ENCODE measurements around the gene TMEM212. TPM values are rescaled to one million over a fixed set of nuclear protein-coding genes. Genes with fewer than 3 reads are reported as not detected.

The TMEM212 gene
- total RNA-seq, 5 donors from 2014 or later (not counting 1 experiment from before 2014, with no cell fraction given), result not detected

GRCh38 chr3:171879472-171879871 is 36.3 kb downstream of the TMEM212 start:
- no peaks in the 10 kb centered on the region for H3K36me3 Mint-ChIP-seq
- no peaks in the 10 kb centered on the region for H3K4me1 ChIP-seq (ENCODE audit: control insufficient read depth in 1 of 2, extremely low read depth in 1 of 2, insufficient read depth in 2 of 2, low read length in 2 of 2)
- H3K27me3 Mint-ChIP-seq, result peaks cover 16 to 19% of the 10 kb centered on the region in 2 donors
- ChIA-PET POLR2A (no interaction called here), CTCF (interaction anchor here in 1 of 2 donors (0.6 kb wide), 1 partner anchor 475 kb away, joined by 3 read pairs; no protein-coding TSS in a partner anchor)
- H3K36me3 ChIP-seq (ENCODE audit: control insufficient read depth in 2 of 2, extremely low read depth in 1 of 2, insufficient read depth in 1 of 2, low read length in 1 of 2), result no peaks in the 10 kb centered on the region
- no peaks in the 10 kb centered on the region for H3K4me1 Mint-ChIP-seq
- H3K4me3 Mint-ChIP-seq, result no peak overlapping the region
- no peak overlapping the region for H3K27ac Mint-ChIP-seq
- no peak overlapping the region for H3K4me3 ChIP-seq (ENCODE audit: control insufficient read depth in 1 of 2, extremely low read depth in 1 of 2, low read length in 1 of 2)
- H3K27ac ChIP-seq (ENCODE audit: low read length), result no peak overlapping the region
- peaks cover 0 to 5% of the 10 kb centered on the region in 2 experiments for H3K27me3 ChIP-seq (replicated peaks in 1 of 2; ENCODE audit: control insufficient read depth in 2 of 2, extremely low read depth in 1 of 2, insufficient read depth in 2 of 2, low read length in 1 of 2)
- no peaks in the 10 kb centered on the region for H3K9me3 ChIP-seq
- H3K9me3 Mint-ChIP-seq, result no peaks in the 10 kb centered on the region
- ATAC-seq (replicated peaks in 1 of 4) (no peak), DNase-seq (no peak)
- 86% methylated on average over 2 of the region's 3 CpGs for WGBS (ENCODE audit: insufficient coverage)

- H3K9me3 Mint-ChIP-seq, result no peaks in the 10 kb centered on the region
- no peaks in the 10 kb centered on the region for H3K36me3 ChIP-seq (ENCODE audit: control insufficient read depth in 2 of 2, extremely low read depth in 1 of 2, insufficient read depth in 1 of 2, low read length in 1 of 2)
- H3K27me3 Mint-ChIP-seq, result peaks cover 16 to 19% of the 10 kb centered on the region in 2 donors
- WGBS (ENCODE audit: insufficient coverage), result no CpG with 5 or more reads among the region's 4 CpGs
- H3K4me1 ChIP-seq (ENCODE audit: control insufficient read depth in 1 of 2, extremely low read depth in 1 of 2, insufficient read depth in 2 of 2, low read length in 2 of 2), result no peaks in the 10 kb centered on the region
- no peak overlapping the region for H3K27ac Mint-ChIP-seq
- DNase-seq, result no peak
- no peak overlapping the region for H3K4me3 Mint-ChIP-seq
- ChIA-PET POLR2A (no interaction called here), CTCF (interaction anchor here in 1 of 2 donors (0.6 kb wide), 1 partner anchor 474 kb away, joined by 3 read pairs; no protein-coding TSS in a partner anchor)
- H3K36me3 Mint-ChIP-seq, result no peaks in the 10 kb centered on the region
- H3K27ac ChIP-seq (ENCODE audit: low read length), result no peak overlapping the region
- peaks cover 0 to 5% of the 10 kb centered on the region in 2 experiments for H3K27me3 ChIP-seq (replicated peaks in 1 of 2; ENCODE audit: control insufficient read depth in 2 of 2, extremely low read depth in 1 of 2, insufficient read depth in 2 of 2, low read length in 1 of 2)
- H3K4me1 Mint-ChIP-seq, result no peaks in the 10 kb centered on the region
- no peak overlapping the region for H3K4me3 ChIP-seq (ENCODE audit: control insufficient read depth in 1 of 2, extremely low read depth in 1 of 2, low read length in 1 of 2)
- H3K9me3 ChIP-seq, result no peaks in the 10 kb centered on the region
- ATAC-seq (replicated peaks in 1 of 4), result no peak
Observed at GRCh38 chr3:171880101-171880870, 37.1 kb downstream of the TMEM212 start.

GRCh38 chr3:171881251-171881650 is 38.1 kb downstream of the TMEM212 start:
- no peaks in the 10 kb centered on the region for H3K9me3 ChIP-seq
- no peak overlapping the region for H3K4me3 ChIP-seq (ENCODE audit: control insufficient read depth in 1 of 2, extremely low read depth in 1 of 2, low read length in 1 of 2)
- H3K27ac ChIP-seq (ENCODE audit: low read length), result no peak overlapping the region
- H3K27ac Mint-ChIP-seq, result no peak overlapping the region
- H3K4me1 ChIP-seq (ENCODE audit: control insufficient read depth in 1 of 2, extremely low read depth in 1 of 2, insufficient read depth in 2 of 2, low read length in 2 of 2), result no peaks in the 10 kb centered on the region
- DNase-seq (no peak), ATAC-seq (replicated peaks in 1 of 4) (no peak)
- no peak overlapping the region for H3K4me3 Mint-ChIP-seq
- ChIA-PET POLR2A (no interaction called here), CTCF (no interaction called here)
- H3K4me1 Mint-ChIP-seq, result no peaks in the 10 kb centered on the region
- no peaks in the 10 kb centered on the region for H3K36me3 ChIP-seq (ENCODE audit: control insufficient read depth in 2 of 2, extremely low read depth in 1 of 2, insufficient read depth in 1 of 2, low read length in 1 of 2)
- 100% methylated on average over 2 of the region's 3 CpGs for WGBS (ENCODE audit: insufficient coverage)
- H3K27me3 Mint-ChIP-seq, result peaks cover 11 to 16% of the 10 kb centered on the region in 2 donors
- no peaks in the 10 kb centered on the region for H3K36me3 Mint-ChIP-seq
- no peaks in the 10 kb centered on the region for H3K27me3 ChIP-seq (replicated peaks in 1 of 2; ENCODE audit: control insufficient read depth in 2 of 2, extremely low read depth in 1 of 2, insufficient read depth in 2 of 2, low read length in 1 of 2)
- no peaks in the 10 kb centered on the region for H3K9me3 Mint-ChIP-seq

GRCh38 chr3:171883257-171883892 is 40.2 kb downstream of the TMEM212 start:
- Mint-ChIP-seq H3K36me3 (no peaks in the 10 kb centered on the region), H3K4me1 (no peaks in the 10 kb centered on the region), H3K4me3 (no peak overlapping the region), H3K27me3 (peaks cover 3 to 8% of the 10 kb centered on the region in 2 donors), H3K27ac (no peak overlapping the region), H3K9me3 (no peaks in the 10 kb centered on the region)
- Histone ChIP-seq H3K4me3 (ENCODE audit: control insufficient read depth in 1 of 2, extremely low read depth in 1 of 2, low read length in 1 of 2) (no peak overlapping the region), H3K4me1 (ENCODE audit: control insufficient read depth in 1 of 2, extremely low read depth in 1 of 2, insufficient read depth in 2 of 2, low read length in 2 of 2) (no peaks in the 10 kb centered on the region), H3K36me3 (ENCODE audit: control insufficient read depth in 2 of 2, extremely low read depth in 1 of 2, insufficient read depth in 1 of 2, low read length in 1 of 2) (no peaks in the 10 kb centered on the region), H3K27me3 (replicated peaks in 1 of 2; ENCODE audit: control insufficient read depth in 2 of 2, extremely low read depth in 1 of 2, insufficient read depth in 2 of 2, low read length in 1 of 2) (no peaks in the 10 kb centered on the region), H3K9me3 (no peaks in the 10 kb centered on the region), H3K27ac (ENCODE audit: low read length) (no peak overlapping the region)
- ATAC-seq (replicated peaks in 1 of 4), result no peak
- no peak for DNase-seq
- POLR2A ChIA-PET, result no interaction called here
- CTCF ChIA-PET, result no interaction called here
- no CpG with 5 or more reads among the region's 3 CpGs for WGBS (ENCODE audit: insufficient coverage)

- no peak overlapping the region for H3K4me3 Mint-ChIP-seq
- Histone ChIP-seq H3K27ac (ENCODE audit: low read length) (no peak overlapping the region), H3K4me3 (ENCODE audit: control insufficient read depth in 1 of 2, extremely low read depth in 1 of 2, low read length in 1 of 2) (no peak overlapping the region), H3K9me3 (no peaks in the 10 kb centered on the region), H3K36me3 (ENCODE audit: control insufficient read depth in 2 of 2, extremely low read depth in 1 of 2, insufficient read depth in 1 of 2, low read length in 1 of 2) (no peaks in the 10 kb centered on the region), H3K4me1 (ENCODE audit: control insufficient read depth in 1 of 2, extremely low read depth in 1 of 2, insufficient read depth in 2 of 2, low read length in 2 of 2) (no peaks in the 10 kb centered on the region), H3K27me3 (replicated peaks in 1 of 2; ENCODE audit: control insufficient read depth in 2 of 2, extremely low read depth in 1 of 2, insufficient read depth in 2 of 2, low read length in 1 of 2) (no peaks in the 10 kb centered on the region)
- WGBS (ENCODE audit: insufficient coverage), result 43% methylated on average over 1 of the region's 6 CpGs
- CTCF ChIA-PET, result interaction anchor here in 1 of 2 donors (0.6 kb wide), 1 partner anchor 25 kb away, joined by 3 read pairs; no protein-coding TSS in a partner anchor
- H3K36me3 Mint-ChIP-seq, result no peaks in the 10 kb centered on the region
- no peak for ATAC-seq (replicated peaks in 1 of 4)
- DNase-seq, result no peak
- H3K9me3 Mint-ChIP-seq, result no peaks in the 10 kb centered on the region
- no peak overlapping the region for H3K27ac Mint-ChIP-seq
- POLR2A ChIA-PET, result interaction anchor here in 1 of 2 donors (0.7 kb wide), 1 partner anchor 1138 kb away, joined by 4 read pairs; no protein-coding TSS in a partner anchor
- H3K27me3 Mint-ChIP-seq, result peaks cover 2 to 5% of the 10 kb centered on the region in 2 donors
- H3K4me1 Mint-ChIP-seq, result no peaks in the 10 kb centered on the region
Observed at GRCh38 chr3:171883893-171884279, 40.7 kb downstream of the TMEM212 start.

- H3K4me1 ChIP-seq (ENCODE audit: control insufficient read depth in 1 of 2, extremely low read depth in 1 of 2, insufficient read depth in 2 of 2, low read length in 2 of 2), result no peaks in the 10 kb centered on the region
- H3K36me3 ChIP-seq (ENCODE audit: control insufficient read depth in 2 of 2, extremely low read depth in 1 of 2, insufficient read depth in 1 of 2, low read length in 1 of 2), result no peaks in the 10 kb centered on the region
- Mint-ChIP-seq H3K4me3 (no peak overlapping the region), H3K4me1 (no peaks in the 10 kb centered on the region), H3K27me3 (peaks cover 0 to 4% of the 10 kb centered on the region in 2 donors), H3K9me3 (no peaks in the 10 kb centered on the region), H3K27ac (no peak overlapping the region), H3K36me3 (no peaks in the 10 kb centered on the region)
- DNase-seq (no peak), ATAC-seq (replicated peaks in 1 of 4) (no peak)
- no peaks in the 10 kb centered on the region for H3K27me3 ChIP-seq (replicated peaks in 1 of 2; ENCODE audit: control insufficient read depth in 2 of 2, extremely low read depth in 1 of 2, insufficient read depth in 2 of 2, low read length in 1 of 2)
- CTCF ChIA-PET, result no interaction called here
- no peak overlapping the region for H3K4me3 ChIP-seq (ENCODE audit: control insufficient read depth in 1 of 2, extremely low read depth in 1 of 2, low read length in 1 of 2)
- no peak overlapping the region for H3K27ac ChIP-seq (ENCODE audit: low read length)
- no CpG with 5 or more reads among the region's 2 CpGs for WGBS (ENCODE audit: insufficient coverage)
- POLR2A ChIA-PET, result no interaction called here
- no peaks in the 10 kb centered on the region for H3K9me3 ChIP-seq
Observed at GRCh38 chr3:171888466-171888865, 45.3 kb downstream of the TMEM212 start.

All from T-cell (primary cell).